SH-SY5Y (cell line): ENCODE data around the gene MACROD2.

Experiments
- GATA2 ChIP-seq: IDR thresholded peaks from 2 replicates; pipeline ENCODE4 v1.6.1; 2011; ENCODE audit warnings: mild to moderate bottlenecking, low read depth, low read length
- GATA3 ChIP-seq: IDR thresholded peaks from 2 replicates; pipeline ENCODE4 v1.6.1; 2011; ENCODE audit warnings: low read depth, mild to moderate bottlenecking, low read length, moderate library complexity

DNA sequence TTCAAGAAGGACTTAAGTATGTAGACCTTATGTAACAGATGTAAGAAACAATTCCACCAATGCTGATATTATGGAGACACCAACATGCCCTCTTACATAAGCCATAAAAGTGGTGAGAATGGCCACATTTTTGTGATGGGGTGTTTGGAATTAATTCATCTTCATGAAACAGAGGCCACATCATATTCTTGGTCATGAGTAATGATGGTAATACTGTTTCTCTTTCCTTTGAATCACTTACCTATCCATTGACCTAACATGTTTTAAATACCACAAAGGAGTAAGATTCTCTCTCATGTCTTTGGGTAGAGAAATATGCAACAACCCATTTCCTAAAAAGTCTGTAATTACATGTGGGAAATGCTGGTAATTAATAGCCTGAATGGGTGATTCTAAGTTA is 887.5 kb downstream of the MACROD2 start:
- TF ChIP-seq GATA2, result no peak
- no peak for TF ChIP-seq GATA3
